Heart right ventricle (tissue), 16 donors: ENCODE results near the gene MEPE. TPM values are rescaled to one million over a fixed set of nuclear protein-coding genes. Genes with fewer than 3 reads are reported as not detected.

Experiments
- ATAC-seq, 8 donors: fragments of 200-7000 bp; cut with Tn5 transposase; one replicate each; pipeline ENCODE4 v1.9.1; 2020; ENCODE audit warnings: mild to moderate bottlenecking in 8 of 8, moderate library complexity in 8 of 8, moderate number of reproducible peaks in 1 of 8
- DNase-seq, 2 donors: peaks; one replicate each; pipeline ENCODE4 v3.0.0-alpha.2; 2020
- H3K27ac ChIP-seq, 10 donors: fragments of 200-600 bp; sonication (generic) in 2 of 10; one replicate each; pipeline versions ENCODE4 v1.5.0 to v1.8.0; 2020 to 2022; ENCODE audit warnings: mild to moderate bottlenecking in 3 of 10
- H3K27me3 ChIP-seq, 7 donors: fragments of 200-600 bp; one replicate each; pipeline ENCODE4 v1.8.0; 2021 to 2022; ENCODE audit warnings: mild to moderate bottlenecking in 2 of 7
- H3K36me3 ChIP-seq, 9 donors: fragments of 200-600 bp; sonication (generic) in 1 of 9; one replicate each; pipeline versions ENCODE4 v1.5.0 to v1.8.0; 2020 to 2022; ENCODE audit warnings: mild to moderate bottlenecking in 2 of 9
- H3K4me1 ChIP-seq, 9 donors: fragments of 200-600 bp; sonication (generic) in 1 of 9; one replicate each; pipeline versions ENCODE4 v1.5.0 to v1.8.0; 2020 to 2022; ENCODE audit warnings: mild to moderate bottlenecking in 4 of 9
- H3K4me3 ChIP-seq, 10 donors: fragments of 200-600 bp; sonication (generic) in 2 of 10; one replicate each; pipeline versions ENCODE4 v1.5.0 to v1.8.0; 2020 to 2022; ENCODE audit warnings: mild to moderate bottlenecking in 7 of 10, moderate library complexity in 2 of 10
- H3K9me3 ChIP-seq, 11 donors: fragments of 200-600 bp in 10 of 11; sonication (generic) in 2 of 11; one replicate each; pipeline versions ENCODE4 v1.5.0 to v1.8.0; 2013 to 2022; ENCODE audit warnings: mild to moderate bottlenecking in 2 of 11, control low read depth in 1 of 11, moderate library complexity in 1 of 11
- WGBS, 2 donors: extraction: QIAGEN DNeasy Blood & Tissue Kit; methylation state at CpG; one replicate each; pipeline ENCODE4 v1.1.7; 2013; ENCODE audit warnings: inconsistent platforms in 1 of 2; 5-methylcytosine and 5-hydroxymethylcytosine counted together
- intact Hi-C, 10 donors: fragments of 100-400 bp; cut with DNase I; formaldehyde crosslinking; loops; one replicate each; pipeline versions ENCODE4 v1.11.1 to v1.14.2; 2022
- polyA plus RNA-seq, 2 donors: library from polyadenylated mRNA; stranded (reverse); fragments of 200-250 nt; gene quantifications; one replicate each; pipeline ENCODE4 v1.2.3, GENCODE V29; 2013
- total RNA-seq, 10 donors: library from RNA; stranded (reverse); fragmentation: NEBNext Ultra II Directional in 3 of 10; extraction: Animal tissue kit (Norgen Biotek cat#: 25700) in 3 of 10; gene quantifications; one replicate each; pipeline versions ENCODE4 v1.2.1 to v1.2.4, GENCODE V29; 2021 to 2023
- TF ChIP-seq, protein P1 (sequence below), 9 donors: fragments of 200-600 bp; sonication (generic) in 2 of 9; IDR thresholded peaks; one replicate each; pipeline versions ENCODE4 v1.5.0 to v1.8.0; 2021 to 2022; ENCODE audit warnings: antibody characterized with exemption in 9 of 9, mild to moderate bottlenecking in 5 of 9, moderate library complexity in 1 of 9
- donor health status: Arrhythmogenic right ventricular cardiomyopathy.
- donor health status: ischemic (EF 13 %, LVEDD 7.1; RV severe dilation, severe dysfunction).
- donor health status: healthy with polysubstance abuse.
- donor health status: DM: no; HTN: yes; CAD: no.
- donor health status: DM: no; HTN: no; CAD: no.
- donor health status: ischemic (EF 25% LVEDD 6.9; RV normal size, moderate dysfunction).
- donor health status: ischemic (EF 25% LVEDD 5.7; RV mildly dilated, moderate dysfunction).
- donor health status: healthy.
- donor health status: DM: yes; HTN: yes; CAD: no.
- donor health status: Ischemic cardiomyopathy.
- donor health status: ischemic (EF 35%, LVEDD 5.7; RV mildly dilated, moderate dysfunction).
- donor health status: nonischemic (EF 11% LVEDD 7.7; RV severe dilation, severe dysfunction).
- donor health status: DM: yes; HTN: yes; CAD: no.
- donor health status: PGD.
- donor health status: ischemic (EF 29% LVEDD 5.4; RV normal size, mild dysfunction).
- donor health status: nonischemic (EF 23%, LVEDD 6.1; RV moderate dilation, normal function).

Gene MEPE
- total and polyA plus RNA-seq, 12 donors: not detected

DNA sequence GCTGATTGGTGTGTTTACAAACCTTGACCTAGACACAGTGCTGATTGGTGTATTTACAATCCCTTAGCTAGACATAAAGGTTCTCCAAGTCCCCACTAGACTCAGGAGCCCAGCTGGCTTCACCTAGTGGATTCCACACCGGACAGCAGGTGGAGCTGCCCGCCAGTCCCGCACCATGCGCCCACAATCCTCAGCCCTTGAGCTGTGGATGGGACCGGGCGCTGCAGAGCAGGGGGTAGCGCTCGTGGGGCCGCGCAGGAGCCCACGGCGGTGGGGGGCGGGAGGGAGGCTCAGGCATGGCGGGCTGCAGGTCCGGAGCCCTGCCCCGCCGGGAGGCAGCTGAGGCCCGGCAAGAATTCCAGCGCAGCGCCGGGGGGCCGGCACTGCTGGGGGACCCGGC lies 30.7 kb downstream of the MEPE start:
- ATAC-seq (no peak), DNase-seq (no peak)
- H3K4me1 ChIP-seq: peaks cover 0 to 17% (median 10%) of the 10 kb centered on the region in 9 donors
- TF ChIP-seq, protein P1, sequence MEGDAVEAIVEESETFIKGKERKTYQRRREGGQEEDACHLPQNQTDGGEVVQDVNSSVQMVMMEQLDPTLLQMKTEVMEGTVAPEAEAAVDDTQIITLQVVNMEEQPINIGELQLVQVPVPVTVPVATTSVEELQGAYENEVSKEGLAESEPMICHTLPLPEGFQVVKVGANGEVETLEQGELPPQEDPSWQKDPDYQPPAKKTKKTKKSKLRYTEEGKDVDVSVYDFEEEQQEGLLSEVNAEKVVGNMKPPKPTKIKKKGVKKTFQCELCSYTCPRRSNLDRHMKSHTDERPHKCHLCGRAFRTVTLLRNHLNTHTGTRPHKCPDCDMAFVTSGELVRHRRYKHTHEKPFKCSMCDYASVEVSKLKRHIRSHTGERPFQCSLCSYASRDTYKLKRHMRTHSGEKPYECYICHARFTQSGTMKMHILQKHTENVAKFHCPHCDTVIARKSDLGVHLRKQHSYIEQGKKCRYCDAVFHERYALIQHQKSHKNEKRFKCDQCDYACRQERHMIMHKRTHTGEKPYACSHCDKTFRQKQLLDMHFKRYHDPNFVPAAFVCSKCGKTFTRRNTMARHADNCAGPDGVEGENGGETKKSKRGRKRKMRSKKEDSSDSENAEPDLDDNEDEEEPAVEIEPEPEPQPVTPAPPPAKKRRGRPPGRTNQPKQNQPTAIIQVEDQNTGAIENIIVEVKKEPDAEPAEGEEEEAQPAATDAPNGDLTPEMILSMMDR (IDR thresholded peaks at IDR 0.05): no peak
- 63 to 92% methylated on average over 23 of the region's 23 CpGs for WGBS, 2 donors
- H3K9me3 ChIP-seq: no peaks in the 10 kb centered on the region
- no peak overlapping the region for H3K4me3 ChIP-seq
- H3K36me3 ChIP-seq: no peaks in the 10 kb centered on the region
- intact Hi-C loops: loop anchor here in 2 of 10 donors (2.0 to 10.0 kb wide), 2 partner anchors 91 to 103 kb away; no protein-coding TSS in a partner anchor
- H3K27ac ChIP-seq: no peak overlapping the region
- no peaks in the 10 kb centered on the region for H3K27me3 ChIP-seq

- no peaks in the 10 kb centered on the region for H3K9me3 ChIP-seq
- H3K36me3 ChIP-seq: no peaks in the 10 kb centered on the region
- intact Hi-C loops: loop anchor here in 1 of 10 donors (10.0 kb wide), 1 partner anchor 90 kb away; no protein-coding TSS in a partner anchor
- 97 to 98% methylated on average over 2 of the region's 2 CpGs for WGBS, 2 donors
- no peak overlapping the region for H3K4me3 ChIP-seq
- peaks cover 0 to 17% (median 10%) of the 10 kb centered on the region in 9 donors for H3K4me1 ChIP-seq
- H3K27ac ChIP-seq: peak overlapping the region in 2 of 10 donors; percentile 32 to 60
- no peaks in the 10 kb centered on the region for H3K27me3 ChIP-seq
- DNase-seq (no peak), ATAC-seq (no peak)
- TF ChIP-seq, protein P1 (IDR thresholded peaks at IDR 0.05): no peak
Observed at GRCh38 chr4:87864321-87864720, 31.6 kb downstream of the MEPE start.

DNA sequence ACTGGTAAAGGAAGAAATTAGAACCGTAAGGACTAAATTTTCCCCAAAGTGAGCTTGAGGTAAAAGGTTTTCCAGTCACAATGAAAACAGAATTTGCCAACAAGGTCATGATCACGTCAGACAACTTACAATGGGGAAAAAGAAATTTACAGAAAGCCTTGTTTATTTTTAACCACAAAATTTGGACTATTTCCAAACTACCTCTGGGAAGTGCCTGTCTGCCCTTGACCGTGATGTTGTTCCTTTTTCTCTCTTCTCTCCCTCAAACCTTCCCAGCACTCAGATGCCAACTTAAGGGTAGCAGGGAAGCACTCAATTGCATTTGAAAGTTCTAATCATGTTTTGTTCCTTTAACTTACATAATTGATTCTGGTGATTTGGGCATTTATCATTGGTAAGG lies 32.5 kb downstream of the MEPE start:
- TF ChIP-seq, protein P1 (IDR thresholded peaks at IDR 0.05): no peak
- H3K4me3 ChIP-seq: no peak overlapping the region
- H3K27ac ChIP-seq: peak overlapping the region in 5 of 10 donors; percentile 3 to 60 (median 32)
- ATAC-seq (peak in 2 of 8 donors; percentile 51 to 54), DNase-seq (no peak)
- H3K4me1 ChIP-seq: peaks cover 0 to 17% (median 10%) of the 10 kb centered on the region in 9 donors
- H3K27me3 ChIP-seq: no peaks in the 10 kb centered on the region
- H3K36me3 ChIP-seq: no peaks in the 10 kb centered on the region
- intact Hi-C loops: loop anchor here in 1 of 10 donors (10.0 kb wide), 1 partner anchor 90 kb away; no protein-coding TSS in a partner anchor
- H3K9me3 ChIP-seq: no peaks in the 10 kb centered on the region
- 28 to 33% methylated on average over 3 of the region's 3 CpGs for WGBS, 2 donors

GRCh38 chr4:87865960-87866598 lies 33.3 kb downstream of the MEPE start:
- H3K9me3 ChIP-seq: no peaks in the 10 kb centered on the region
- H3K4me1 ChIP-seq: peaks cover 0 to 20% (median 10%) of the 10 kb centered on the region in 9 donors
- H3K27me3 ChIP-seq: no peaks in the 10 kb centered on the region
- DNase-seq (no peak), ATAC-seq (no peak)
- 64 to 84% methylated on average over 1 of the region's 1 CpG for WGBS, 2 donors
- peak overlapping the region in 4 of 10 donors; percentile 3 to 60 (median 25) for H3K27ac ChIP-seq
- no peak overlapping the region for H3K4me3 ChIP-seq
- TF ChIP-seq, protein P1 (IDR thresholded peaks at IDR 0.05): no peak
- intact Hi-C loops: loop anchor here in 1 of 10 donors (10.0 kb wide), 1 partner anchor 89 kb away; no protein-coding TSS in a partner anchor
- H3K36me3 ChIP-seq: no peaks in the 10 kb centered on the region
